ENCODE measurements around the gene SLC15A3. TPM values are rescaled to one million over a fixed set of nuclear protein-coding genes. Genes with fewer than 3 reads are reported as not detected.

Gene SLC15A3
- total and polyA plus RNA-seq, 10 donors: 62.9 to 139 (median 115) TPM

- Histone ChIP-seq H3K4me3 (peak overlapping the region in 1 of 8 donors; percentile 4), H3K9me3 (no peaks in the 10 kb centered on the region), H3K4me1 (peaks cover 0 to 56% (median 27%) of the 10 kb centered on the region in 6 donors), H3K36me3 (peaks cover 0 to 21% (median 11%) of the 10 kb centered on the region in 6 donors), H3K27ac (peak overlapping the region in 5 of 8 donors; percentile 52 to 78 (median 76)), H3K27me3 (replicated peaks in 1 of 7) (no peaks in the 10 kb centered on the region)
- intact Hi-C loops (cut with DNase I; ENCODE audit: low total_unique reads): no loop called here
- whole genome bisulfite sequencing, 5 donors: 61 to 73% (median 67%) methylated on average over 5 of the region's 5 CpGs
- TF ChIP-seq, protein P1, sequence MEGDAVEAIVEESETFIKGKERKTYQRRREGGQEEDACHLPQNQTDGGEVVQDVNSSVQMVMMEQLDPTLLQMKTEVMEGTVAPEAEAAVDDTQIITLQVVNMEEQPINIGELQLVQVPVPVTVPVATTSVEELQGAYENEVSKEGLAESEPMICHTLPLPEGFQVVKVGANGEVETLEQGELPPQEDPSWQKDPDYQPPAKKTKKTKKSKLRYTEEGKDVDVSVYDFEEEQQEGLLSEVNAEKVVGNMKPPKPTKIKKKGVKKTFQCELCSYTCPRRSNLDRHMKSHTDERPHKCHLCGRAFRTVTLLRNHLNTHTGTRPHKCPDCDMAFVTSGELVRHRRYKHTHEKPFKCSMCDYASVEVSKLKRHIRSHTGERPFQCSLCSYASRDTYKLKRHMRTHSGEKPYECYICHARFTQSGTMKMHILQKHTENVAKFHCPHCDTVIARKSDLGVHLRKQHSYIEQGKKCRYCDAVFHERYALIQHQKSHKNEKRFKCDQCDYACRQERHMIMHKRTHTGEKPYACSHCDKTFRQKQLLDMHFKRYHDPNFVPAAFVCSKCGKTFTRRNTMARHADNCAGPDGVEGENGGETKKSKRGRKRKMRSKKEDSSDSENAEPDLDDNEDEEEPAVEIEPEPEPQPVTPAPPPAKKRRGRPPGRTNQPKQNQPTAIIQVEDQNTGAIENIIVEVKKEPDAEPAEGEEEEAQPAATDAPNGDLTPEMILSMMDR (IDR thresholded peaks at IDR 0.05 in 8 of 11, conservative IDR thresholded peaks at IDR 0.05 in 3 of 11): no peak
- TF ChIP-seq POLR2A (IDR thresholded peaks at IDR 0.05): peak in 1 of 3 donors; percentile 6
- TF ChIP-seq POLR2AphosphoS5 (IDR thresholded peaks at IDR 0.05): peak in 2 of 3 donors; percentile 37 to 38
- peak; percentile 69 for DNase-seq
These were observed 19.2 kb downstream of the SLC15A3 start for GRCh38 chr11:60932605-60933356.

GRCh38 chr11:60931917-60932316 is 20.1 kb downstream of the SLC15A3 start:
- 57 to 79% (median 74%) methylated on average over 9 of the region's 9 CpGs for WGBS, 5 donors
- peaks cover 0 to 12% (median 5%) of the 10 kb centered on the region in 6 donors for H3K36me3 ChIP-seq
- peak overlapping the region in 7 of 8 donors; percentile 40 to 78 (median 71) for H3K27ac ChIP-seq
- peak; percentile 92 for DNase-seq
- peaks cover 0 to 48% (median 24%) of the 10 kb centered on the region in 6 donors for H3K4me1 ChIP-seq
- intact Hi-C loops (cut with DNase I; ENCODE audit: low total_unique reads): no loop called here
- H3K4me3 ChIP-seq: peak overlapping the region in 1 of 8 donors; percentile 4
- peaks cover 0 to 4% (median 0%) of the 10 kb centered on the region in 7 donors for H3K27me3 ChIP-seq (replicated peaks in 1 of 7)
- no peaks in the 10 kb centered on the region for H3K9me3 ChIP-seq
- TF ChIP-seq, protein P1 (IDR thresholded peaks at IDR 0.05 in 8 of 11, conservative IDR thresholded peaks at IDR 0.05 in 3 of 11): no peak
- peak; percentile 76 to 81 (median 80) for TF ChIP-seq POLR2AphosphoS5 (IDR thresholded peaks at IDR 0.05)

DNA sequence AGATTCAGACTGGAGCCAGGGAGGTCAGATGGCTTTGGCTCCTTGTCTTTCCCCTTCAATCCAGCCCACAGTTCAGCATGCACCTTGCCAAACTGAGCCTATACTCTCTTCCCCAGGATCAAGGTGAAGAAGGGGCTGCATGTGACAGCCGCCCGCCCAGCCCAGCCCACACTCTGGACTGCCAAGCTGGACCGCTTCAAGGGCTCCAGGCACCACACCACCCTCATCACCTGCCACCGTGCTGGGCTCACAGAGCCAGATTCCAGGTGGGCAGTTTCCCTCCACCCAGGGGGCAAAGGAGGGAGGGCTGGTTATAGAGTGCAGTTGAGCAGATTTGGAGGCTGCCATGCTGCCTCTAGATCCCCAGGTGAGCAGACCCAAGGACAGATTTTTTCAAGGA is 21.6 kb downstream of the SLC15A3 start:
- H3K27ac ChIP-seq: peak overlapping the region in 1 of 8 donors; percentile 78
- DNase-seq: peak; percentile 65
- 91 to 96% (median 93%) methylated on average over 4 of the region's 4 CpGs for WGBS, 5 donors
- peaks cover 0 to 14% (median 0%) of the 10 kb centered on the region in 7 donors for H3K27me3 ChIP-seq (replicated peaks in 1 of 7)
- no peak overlapping the region for H3K4me3 ChIP-seq
- no peaks in the 10 kb centered on the region for H3K9me3 ChIP-seq
- H3K36me3 ChIP-seq: no peaks in the 10 kb centered on the region
- TF ChIP-seq, protein P1 (IDR thresholded peaks at IDR 0.05 in 8 of 11, conservative IDR thresholded peaks at IDR 0.05 in 3 of 11): no peak
- TF ChIP-seq POLR2AphosphoS5 (IDR thresholded peaks at IDR 0.05): peak in 1 of 3 donors; percentile 14
- H3K4me1 ChIP-seq: peaks cover 0 to 47% (median 28%) of the 10 kb centered on the region in 6 donors
- intact Hi-C loops (cut with DNase I; ENCODE audit: low total_unique reads): no loop called here

DNA sequence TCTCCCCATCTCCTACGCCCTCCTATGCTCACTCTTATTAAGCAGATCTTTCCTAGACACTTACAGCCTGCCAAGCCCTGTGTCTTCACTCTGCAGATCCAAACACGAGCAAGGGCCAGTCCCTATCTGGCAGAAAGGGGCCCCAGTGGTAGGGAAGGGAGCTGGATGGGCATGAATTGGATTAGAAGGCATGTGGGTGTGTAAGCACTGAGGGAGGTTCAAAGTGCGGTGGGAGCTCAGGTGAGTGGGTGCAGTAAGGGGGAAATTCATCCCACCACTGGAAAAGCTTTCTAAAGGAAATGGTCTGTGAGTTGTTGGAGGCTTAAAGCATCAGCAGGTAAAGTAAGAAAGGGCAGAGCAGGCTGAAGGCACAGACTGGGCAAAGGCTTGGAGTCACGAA is 22.2 kb downstream of the SLC15A3 start:
- Histone ChIP-seq H3K27ac (no peak overlapping the region), H3K4me1 (peaks cover 2 to 53% (median 34%) of the 10 kb centered on the region in 6 donors), H3K36me3 (no peaks in the 10 kb centered on the region), H3K9me3 (no peaks in the 10 kb centered on the region), H3K4me3 (no peak overlapping the region), H3K27me3 (replicated peaks in 1 of 7) (peaks cover 0 to 21% (median 4%) of the 10 kb centered on the region in 7 donors)
- 81 to 89% (median 82%) methylated on average over 4 of the region's 4 CpGs for WGBS, 5 donors
- DNase-seq: no peak
- TF ChIP-seq POLR2A (IDR thresholded peaks at IDR 0.05): no peak
- no peak for TF ChIP-seq POLR2AphosphoS5 (IDR thresholded peaks at IDR 0.05)
- TF ChIP-seq, protein P1 (IDR thresholded peaks at IDR 0.05 in 8 of 11, conservative IDR thresholded peaks at IDR 0.05 in 3 of 11): no peak
- intact Hi-C loops (cut with DNase I; ENCODE audit: low total_unique reads): no loop called here
